SK-N-SH treated with all-trans-retinoic acid at 6 μM for 48 hours (cell line): Measurements from ENCODE around the gene SUSD4.

Experiments
- ATAC-seq: fragments of 200-7000 bp; cut with Tn5 transposase; 3 replicates; pipeline ENCODE4 v1.9.1; 2020; ENCODE audit warnings: mild to moderate bottlenecking, moderate library complexity
- ARNTL ChIP-seq: fragments of 450-650 bp; formaldehyde crosslinking; IDR thresholded peaks from 2 replicates; pipeline ENCODE4 v1.5.0; 2020; ENCODE audit warnings: low read depth, mild to moderate bottlenecking, moderate library complexity, borderline replicate concordance
- BACH2 ChIP-seq: fragments of 250-450 bp; sonication (Bioruptor Pico); IDR thresholded peaks from 2 replicates; pipeline ENCODE4 v1.9.0; 2021; ENCODE audit warnings: mild to moderate bottlenecking, borderline replicate concordance
- CREB5 ChIP-seq: fragments of 250-450 bp; sonication (Bioruptor Pico); IDR thresholded peaks from 2 replicates; pipeline ENCODE4 v1.5.1; 2020; ENCODE audit warnings: low read depth, mild to moderate bottlenecking, moderate library complexity
- CSDC2 ChIP-seq: fragments of 250-450 bp; sonication (Bioruptor Pico); IDR thresholded peaks from 2 replicates; pipeline ENCODE4 v1.5.0; 2020; ENCODE audit warnings: mild to moderate bottlenecking, moderate library complexity
- CSRNP3 ChIP-seq: fragments of 250-450 bp; sonication (Bioruptor Pico); IDR thresholded peaks from 2 replicates; pipeline ENCODE4 v1.5.1; 2021; ENCODE audit warnings: mild to moderate bottlenecking, moderate library complexity
- ESRRG ChIP-seq: fragments of 250-450 bp; sonication (Bioruptor Pico); IDR thresholded peaks from 2 replicates; pipeline ENCODE4 v1.6.1; 2021; ENCODE audit warnings: mild to moderate bottlenecking
- GLIS3 ChIP-seq: fragments of 250-450 bp; sonication (Bioruptor Pico); IDR thresholded peaks from 2 replicates; pipeline ENCODE4 v1.5.0; 2020; ENCODE audit warnings: mild to moderate bottlenecking, moderate library complexity
- ISL1 ChIP-seq: fragments of 250-450 bp; sonication (Bioruptor Pico); IDR thresholded peaks from 2 replicates; pipeline ENCODE4 v2.1.2; 2022; ENCODE audit warnings: mild to moderate bottlenecking, moderate library complexity
- OSR1 ChIP-seq: fragments of 250-450 bp; sonication (Bioruptor Pico); IDR thresholded peaks from 2 replicates; pipeline ENCODE4 v1.8.0; 2022; ENCODE audit warnings: moderate library complexity, mild to moderate bottlenecking, inconsistent platforms
- PATZ1 ChIP-seq: fragments of 250-450 bp; sonication (Bioruptor Pico); IDR thresholded peaks from 2 replicates; pipeline ENCODE4 v1.8.0; 2020; ENCODE audit warnings: mild to moderate bottlenecking, moderate library complexity, borderline replicate concordance
- PPARA ChIP-seq: fragments of 250-450 bp; sonication (Bioruptor Pico); IDR thresholded peaks from 2 replicates; pipeline ENCODE4 v1.5.0; 2020; ENCODE audit warnings: mild to moderate bottlenecking, borderline replicate concordance
- RARB ChIP-seq: fragments of 250-450 bp; sonication (Bioruptor Pico); IDR thresholded peaks from 2 replicates; pipeline ENCODE4 v1.8.0; 2021; ENCODE audit warnings: mild to moderate bottlenecking, moderate library complexity
- SNAI2 ChIP-seq: fragments of 250-450 bp; sonication (Bioruptor Pico); IDR thresholded peaks from 2 replicates; pipeline ENCODE4 v1.5.0; 2020; ENCODE audit warnings: mild to moderate bottlenecking, moderate library complexity
- TCF4 ChIP-seq: fragments of 250-450 bp; sonication (Bioruptor Pico); IDR thresholded peaks from 2 replicates; pipeline ENCODE4 v1.8.0; 2021; ENCODE audit warnings: mild to moderate bottlenecking, moderate library complexity, borderline replicate concordance
- TOX ChIP-seq: fragments of 250-450 bp; sonication (Bioruptor Pico); IDR thresholded peaks from 2 replicates; pipeline ENCODE4 v1.8.0; 2021; ENCODE audit warnings: mild to moderate bottlenecking, moderate library complexity, borderline replicate concordance
- TSHZ2 ChIP-seq: fragments of 250-450 bp; sonication (Bioruptor Pico); IDR thresholded peaks from 2 replicates; pipeline ENCODE4 v1.5.0; 2020; ENCODE audit warnings: mild to moderate bottlenecking, moderate library complexity
- ZC3H10 ChIP-seq: fragments of 250-450 bp; sonication (Bioruptor Pico); IDR thresholded peaks from 2 replicates; pipeline ENCODE4 v1.5.1; 2021; ENCODE audit warnings: mild to moderate bottlenecking, moderate library complexity
- ZFP3 ChIP-seq: fragments of 250-450 bp; sonication (Bioruptor Pico); IDR thresholded peaks from 2 replicates; pipeline ENCODE4 v1.5.0; 2020; ENCODE audit warnings: mild to moderate bottlenecking, moderate library complexity
- ZNF565 ChIP-seq: fragments of 450-650 bp; formaldehyde crosslinking; conservative IDR thresholded peaks from 2 replicates; pipeline ENCODE4 v1.5.0; 2020; ENCODE audit warnings: low read depth, mild to moderate bottlenecking, moderate library complexity
- ZNF70 ChIP-seq: fragments of 450-650 bp; formaldehyde crosslinking; IDR thresholded peaks from 2 replicates; pipeline ENCODE4 v1.5.0; 2020; ENCODE audit warnings: mild to moderate bottlenecking, moderate library complexity
- ZNF8 ChIP-seq: fragments of 450-650 bp; formaldehyde crosslinking; IDR thresholded peaks from 2 replicates; pipeline ENCODE4 v1.5.0; 2020; ENCODE audit warnings: mild to moderate bottlenecking, moderate library complexity

SUSD4 gene

GRCh38 chr1:223363856-223364684 is at the start of gene SUSD4:
Gene SUSD4 (minus strand): TSS chr1:223364176. CDS start chr1:223363425, 751 bp downstream.
- TF ChIP-seq PPARA (CRISPR knock-in tag) (no peak), ZNF70 (CRISPR knock-in tag) (no peak), RARB (CRISPR knock-in tag) (no peak)

GRCh38 chr1:223413216-223413615 is 49.2 kb upstream of the SUSD4 start:
- TF ChIP-seq PATZ1 (CRISPR knock-in tag) = no peak
- no peak for TF ChIP-seq GLIS3 (CRISPR knock-in tag)
- no peak for TF ChIP-seq ZNF70 (CRISPR knock-in tag)
- no peak for TF ChIP-seq RARB (CRISPR knock-in tag)
- no peak for TF ChIP-seq ZC3H10 (CRISPR knock-in tag)
- TF ChIP-seq TSHZ2 = no peak
- no peak for TF ChIP-seq ZNF8 (CRISPR knock-in tag)
- no peak for TF ChIP-seq OSR1 (CRISPR knock-in tag)
- no peak for TF ChIP-seq TOX (CRISPR knock-in tag)
- TF ChIP-seq TCF4 (CRISPR knock-in tag) = no peak
- TF ChIP-seq, all 23 proteins: peak for 0
- ATAC-seq = no peak

More at GRCh38 chr1:223363856-223364684, at the start of gene SUSD4:
- peak; percentile 55 for ATAC-seq

GRCh38 chr1:223411710-223412109 is 47.7 kb upstream of the SUSD4 start:
- TF ChIP-seq ZNF8 (CRISPR knock-in tag) = no peak
- no peak for TF ChIP-seq BACH2
- no peak for TF ChIP-seq ZNF565 (CRISPR knock-in tag)
- no peak for TF ChIP-seq ARNTL (CRISPR knock-in tag)
- TF ChIP-seq TOX (CRISPR knock-in tag) = no peak
- TF ChIP-seq TSHZ2 = no peak
- no peak for TF ChIP-seq PATZ1 (CRISPR knock-in tag)
- TF ChIP-seq ZC3H10 (CRISPR knock-in tag) = no peak
- no peak for TF ChIP-seq PPARA (CRISPR knock-in tag)
- no peak for TF ChIP-seq ESRRG (CRISPR knock-in tag)
- no peak for TF ChIP-seq CSDC2 (CRISPR knock-in tag)
- no peak for TF ChIP-seq CSRNP3 (CRISPR knock-in tag)
- no peak for TF ChIP-seq CREB5 (CRISPR knock-in tag)
- no peak for TF ChIP-seq OSR1 (CRISPR knock-in tag)
- TF ChIP-seq ZFP3 (CRISPR knock-in tag) = no peak
- no peak for TF ChIP-seq SNAI2 (CRISPR knock-in tag)
- TF ChIP-seq ZNF70 (CRISPR knock-in tag) = no peak
- TF ChIP-seq TCF4 (CRISPR knock-in tag) = no peak
- no peak for TF ChIP-seq ISL1
- no peak for TF ChIP-seq RARB (CRISPR knock-in tag)
- no peak for ATAC-seq
